Keratinocyte (primary cell): ENCODE results near the gene EIF3F. TPM values are rescaled to one million over a fixed set of nuclear protein-coding genes. Genes with fewer than 3 reads are reported as not detected.

Experiments used
- DNase-seq: peaks from one replicate; pipeline ENCODE4 v3.0.0-alpha.2; 2011; ENCODE audit warnings: low read depth, missing footprints, low spot score
- FAIRE-seq: peaks from 2 replicates; lab custom pipeline; 2011; peaks lifted over from hg19 to GRCh38; lab: Jason Lieb, UNC
- H2AFZ ChIP-seq: 2 replicates; pipeline ENCODE4 v1.6.0; 2012; ENCODE audit warnings: low read length, control low read depth, inconsistent platforms; ENCODE audit not compliant: control insufficient read depth
- H3K27ac ChIP-seq: 2 replicates; pipeline ENCODE4 v1.5.1; 2011; ENCODE audit warnings: low read length; ENCODE audit not compliant: control insufficient read depth, insufficient read depth
- H3K27me3 ChIP-seq: 3 replicates; pipeline ENCODE4 v1.6.0; 2011; ENCODE audit warnings: low read length; ENCODE audit not compliant: control insufficient read depth, insufficient read depth; ENCODE audit errors: extremely low read depth
- H3K36me3 ChIP-seq, 2 experiments: 2 replicates in 1 of 2; 3 replicates in 1 of 2; pipeline ENCODE4 v1.5.1; 2011; ENCODE audit warnings: low read length in 2 of 2, mild to moderate bottlenecking in 1 of 2; ENCODE audit not compliant: control insufficient read depth in 2 of 2, insufficient read depth in 2 of 2; ENCODE audit errors: extremely low read depth in 1 of 2
- H3K4me1 ChIP-seq: 3 replicates; pipeline ENCODE4 v1.5.1; 2011; ENCODE audit warnings: low read length; ENCODE audit not compliant: control insufficient read depth, insufficient read depth; ENCODE audit errors: extremely low read depth
- H3K4me2 ChIP-seq: 3 replicates; pipeline ENCODE4 v1.6.0; 2011; ENCODE audit warnings: low read depth, low read length; ENCODE audit not compliant: control insufficient read depth, insufficient read depth; ENCODE audit errors: extremely low read depth
- H3K4me3 ChIP-seq, 3 experiments: fragments of 200-600 bp in 1 of 3; sonication (generic) in 1 of 3; 2 replicates in 2 of 3; 3 replicates in 1 of 3; pipeline ENCODE4 v1.5.1; 2011 to 2016; ENCODE audit warnings: low read length in 3 of 3, mild to moderate bottlenecking in 3 of 3, control low read depth in 2 of 3, inconsistent platforms in 1 of 3, low read depth in 1 of 3, mixed read lengths in 1 of 3, mixed run types in 1 of 3, moderate library complexity in 1 of 3; ENCODE audit not compliant: control insufficient read depth in 2 of 3, insufficient read depth in 2 of 3; ENCODE audit errors: extremely low read depth in 1 of 3
- H3K79me2 ChIP-seq: 2 replicates; pipeline ENCODE4 v1.6.0; 2012; ENCODE audit warnings: low read length; ENCODE audit not compliant: control insufficient read depth, insufficient read depth
- H3K9ac ChIP-seq: 3 replicates; pipeline ENCODE4 v1.6.0; 2011; ENCODE audit warnings: low read length; ENCODE audit not compliant: control insufficient read depth, insufficient read depth; ENCODE audit errors: extremely low read depth
- H3K9me1 ChIP-seq: 3 replicates; pipeline ENCODE4 v1.6.0; 2011; ENCODE audit warnings: low read length; ENCODE audit not compliant: control insufficient read depth, insufficient read depth; ENCODE audit errors: extremely low read depth
- H3K9me3 ChIP-seq: 2 replicates; pipeline ENCODE4 v1.5.1; 2012; ENCODE audit warnings: low read depth, low read length; ENCODE audit not compliant: control insufficient read depth
- H4K20me1 ChIP-seq: 3 replicates; pipeline ENCODE4 v1.6.0; 2011; ENCODE audit warnings: low read length; ENCODE audit not compliant: control insufficient read depth, insufficient read depth; ENCODE audit errors: extremely low read depth
- EZH2 ChIP-seq: IDR thresholded peaks from one replicate; pipeline ENCODE4 v1.6.1; 2012; ENCODE audit warnings: inconsistent platforms, mild to moderate bottlenecking, low read length, moderate library complexity
- dilution Hi-C: fragments of 300-500 bp; cut with MboI; formaldehyde crosslinking; loops from one replicate; pipeline ENCODE4 v1.7.0; 2020; ENCODE audit warnings: low sequenced_read_pairs; ENCODE audit not compliant: extremely low pct_ligation_motif_present
- polyA plus RNA-seq, 5 experiments: library from polyadenylated mRNA; depleted of rRNA in 3 of 5; stranded (reverse) in 3 of 5; stranded (forward) in 1 of 5; unstranded in 1 of 5; fragments of >200 nt; gene quantifications; 1 replicate in 1 of 5; 2 replicates in 3 of 5; 3 replicates in 1 of 5; pipeline versions ENCODE4 v1.2.1 to v1.2.3, GENCODE V29; 2011 to 2012; ENCODE audit warnings: missing spikeins in 2 of 5, low read depth in 1 of 5, low replicate concordance in 1 of 5
- TF ChIP-seq, protein P1 (sequence below), 3 experiments: IDR thresholded peaks in 1 of 3; conservative IDR thresholded peaks in 1 of 3; optimal IDR thresholded peaks in 1 of 3; 2 replicates in 2 of 3; 3 replicates in 1 of 3; pipeline versions ENCODE3 to v1.5.1; 2011; ENCODE audit warnings: low read length in 3 of 3, mild to moderate bottlenecking in 3 of 3, moderate library complexity in 2 of 3, control low read depth in 1 of 3, inconsistent platforms in 1 of 3; ENCODE audit not compliant: insufficient read depth in 2 of 3; ENCODE audit errors: extremely low read depth in 1 of 3

The EIF3F gene
- polyA plus RNA-seq, 1 donor (not counting 4 experiments of a cell fraction or from before 2014, with no cell fraction given) = 158 TPM

DNA sequence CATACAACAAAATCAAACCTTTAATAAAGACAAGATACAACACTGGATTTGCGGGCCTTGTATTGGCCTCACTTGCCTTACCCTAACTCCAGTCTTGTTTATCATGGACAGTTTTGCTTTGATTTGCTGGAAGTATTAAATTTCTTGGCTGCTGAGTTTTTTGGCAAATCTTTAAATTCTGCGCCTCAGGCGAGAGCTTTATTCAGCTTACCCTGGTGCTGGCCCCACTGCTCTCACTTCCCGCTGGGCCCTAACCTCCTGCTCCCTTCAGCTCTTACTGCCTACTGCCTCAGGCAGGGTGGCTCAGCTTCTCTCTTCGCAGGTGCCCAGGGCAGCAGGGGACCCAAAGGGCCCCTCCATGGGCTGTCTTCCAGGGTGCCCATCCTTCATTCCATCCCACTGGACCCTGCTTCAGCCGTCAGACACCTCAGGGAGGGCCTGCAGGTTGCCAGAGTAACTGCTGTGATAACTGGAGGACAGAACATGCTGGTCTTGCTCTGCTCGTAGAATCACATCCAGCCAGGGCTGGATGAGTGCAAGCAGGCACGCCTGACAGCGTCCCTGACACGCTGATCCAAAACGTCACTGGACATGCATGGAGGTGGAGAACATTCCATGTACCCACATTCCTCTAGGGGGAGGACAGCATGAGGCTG, 48.2 kb downstream of the EIF3F start:
- Histone ChIP-seq H3K9ac (no peak overlapping the region), H3K27ac (no peak overlapping the region), H3K4me2 (no peak overlapping the region), H4K20me1 (no peaks in the 10 kb centered on the region), H3K9me3 (no peaks in the 10 kb centered on the region), H3K9me1 (no peaks in the 10 kb centered on the region), H3K27me3 (peaks cover 9% of the 10 kb centered on the region), H3K4me3 (no peak overlapping the region), H3K4me1 (peaks cover 2% of the 10 kb centered on the region), H3K36me3 (no peaks in the 10 kb centered on the region), H2AFZ (no peak overlapping the region), H3K79me2 (no peaks in the 10 kb centered on the region)
- FAIRE-seq = no peak
- no peak for DNase-seq
- no peak for TF ChIP-seq EZH2
- TF ChIP-seq, protein P1, sequence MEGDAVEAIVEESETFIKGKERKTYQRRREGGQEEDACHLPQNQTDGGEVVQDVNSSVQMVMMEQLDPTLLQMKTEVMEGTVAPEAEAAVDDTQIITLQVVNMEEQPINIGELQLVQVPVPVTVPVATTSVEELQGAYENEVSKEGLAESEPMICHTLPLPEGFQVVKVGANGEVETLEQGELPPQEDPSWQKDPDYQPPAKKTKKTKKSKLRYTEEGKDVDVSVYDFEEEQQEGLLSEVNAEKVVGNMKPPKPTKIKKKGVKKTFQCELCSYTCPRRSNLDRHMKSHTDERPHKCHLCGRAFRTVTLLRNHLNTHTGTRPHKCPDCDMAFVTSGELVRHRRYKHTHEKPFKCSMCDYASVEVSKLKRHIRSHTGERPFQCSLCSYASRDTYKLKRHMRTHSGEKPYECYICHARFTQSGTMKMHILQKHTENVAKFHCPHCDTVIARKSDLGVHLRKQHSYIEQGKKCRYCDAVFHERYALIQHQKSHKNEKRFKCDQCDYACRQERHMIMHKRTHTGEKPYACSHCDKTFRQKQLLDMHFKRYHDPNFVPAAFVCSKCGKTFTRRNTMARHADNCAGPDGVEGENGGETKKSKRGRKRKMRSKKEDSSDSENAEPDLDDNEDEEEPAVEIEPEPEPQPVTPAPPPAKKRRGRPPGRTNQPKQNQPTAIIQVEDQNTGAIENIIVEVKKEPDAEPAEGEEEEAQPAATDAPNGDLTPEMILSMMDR (optimal IDR thresholded peaks at IDR 0.05 in 1 of 3, IDR thresholded peaks at IDR 0.05 in 1 of 3, conservative IDR thresholded peaks at IDR 0.05 in 1 of 3; ENCODE audit: extremely low read depth in 1 of 3, insufficient read depth in 2 of 3, low read length in 3 of 3) = no peak
- dilution Hi-C loops = no loop called here

DNA sequence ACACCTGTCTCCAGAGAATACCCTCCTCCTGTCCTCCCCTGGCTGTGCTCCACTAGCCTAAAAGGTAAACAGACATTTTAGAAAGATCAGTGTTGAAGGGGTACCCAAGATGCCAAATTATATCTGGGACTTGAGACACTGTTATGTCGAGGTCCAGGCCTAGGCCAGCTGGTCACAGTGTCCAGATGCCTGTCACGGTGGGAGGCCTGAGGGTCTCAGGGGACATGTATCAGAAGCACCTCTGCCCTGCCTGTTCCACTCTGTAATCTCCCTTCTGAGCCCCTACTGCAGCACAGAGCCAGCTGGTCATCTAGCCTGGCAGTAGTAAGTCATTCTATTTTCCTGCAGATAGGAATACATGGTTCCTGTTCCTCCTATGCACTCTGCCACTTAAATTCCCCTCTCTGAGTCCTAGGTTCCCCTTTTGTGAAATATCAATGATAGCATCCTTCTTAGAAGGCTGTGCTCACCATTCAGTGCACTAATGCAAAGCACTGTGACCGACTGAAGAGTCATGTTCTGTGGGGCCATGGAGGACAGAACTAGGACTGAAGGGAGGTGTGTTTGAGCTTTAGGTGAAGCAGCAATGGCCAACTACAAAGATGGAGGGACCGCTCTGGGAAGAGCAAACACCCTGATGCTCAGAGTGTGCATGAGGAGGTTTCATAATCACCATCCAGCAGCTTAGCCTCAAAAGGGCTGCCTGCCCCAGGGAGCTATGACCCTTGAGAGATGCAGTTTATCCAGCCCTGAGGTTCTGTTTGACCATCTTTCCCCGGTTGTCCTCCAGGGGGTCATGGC, 49.1 kb downstream of the EIF3F start:
- TF ChIP-seq, protein P1 (optimal IDR thresholded peaks at IDR 0.05 in 1 of 3, IDR thresholded peaks at IDR 0.05 in 1 of 3, conservative IDR thresholded peaks at IDR 0.05 in 1 of 3; ENCODE audit: extremely low read depth in 1 of 3, insufficient read depth in 2 of 3, low read length in 3 of 3) = no peak
- no peak for TF ChIP-seq EZH2
- Histone ChIP-seq H3K4me1 (peaks cover 2% of the 10 kb centered on the region), H3K27ac (no peak overlapping the region), H3K9me3 (no peaks in the 10 kb centered on the region), H3K79me2 (no peaks in the 10 kb centered on the region), H4K20me1 (no peaks in the 10 kb centered on the region), H3K27me3 (peaks cover 3% of the 10 kb centered on the region), H2AFZ (no peak overlapping the region), H3K4me3 (no peak overlapping the region), H3K9ac (no peak overlapping the region), H3K36me3 (no peaks in the 10 kb centered on the region), H3K9me1 (no peaks in the 10 kb centered on the region), H3K4me2 (no peak overlapping the region)
- DNase-seq (no peak), FAIRE-seq (no peak)
- dilution Hi-C loops = no loop called here
